NCI-H2081 (cell line): ENCODE measurements around the gene PRR35.

Experiments
- DNase-seq, 2 experiments: peaks; one replicate each; lab custom pipeline; 2025; lab: John Stamatoyannopoulos, UW

Gene PRR35

DNA sequence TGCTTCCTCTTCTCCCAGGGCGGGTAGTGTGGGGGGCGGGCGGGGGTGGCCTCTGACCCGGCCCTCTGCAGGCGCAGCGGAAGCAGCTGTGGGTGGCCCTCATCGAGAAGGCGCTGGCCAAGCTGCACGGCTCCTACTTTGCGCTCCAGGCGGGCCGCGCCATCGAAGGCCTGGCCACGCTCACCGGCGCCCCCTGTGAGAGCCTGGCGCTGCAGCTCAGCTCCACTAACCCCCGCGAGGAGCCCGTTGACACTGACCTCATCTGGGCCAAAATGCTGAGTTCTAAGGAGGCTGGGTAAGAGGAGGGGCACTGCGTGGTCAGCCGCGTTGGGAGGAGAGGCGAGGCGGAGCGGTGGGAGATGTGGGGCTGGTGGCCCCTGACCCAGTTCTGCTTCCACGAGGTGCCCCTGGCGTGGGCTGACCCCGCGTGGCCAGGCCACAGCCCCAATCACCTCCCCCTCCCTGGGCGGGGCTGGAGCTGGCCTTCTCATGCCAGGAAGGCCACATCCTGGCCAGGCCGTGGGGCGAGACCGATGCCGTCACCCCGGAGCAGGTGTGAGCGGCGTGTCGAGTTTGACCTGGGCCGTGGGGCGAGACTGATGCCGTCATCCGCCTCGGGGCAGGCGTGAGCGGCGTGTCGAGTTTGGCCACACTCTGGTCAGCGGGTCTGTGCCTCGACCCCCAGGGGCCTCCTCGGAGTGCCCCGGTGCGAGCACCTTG, 10.5 kb upstream of the PRR35 start:
- no peak for DNase-seq

- DNase-seq, result no peak
Observed at GRCh38 chr16:551210-551609, 9.0 kb upstream of the PRR35 start.

DNA sequence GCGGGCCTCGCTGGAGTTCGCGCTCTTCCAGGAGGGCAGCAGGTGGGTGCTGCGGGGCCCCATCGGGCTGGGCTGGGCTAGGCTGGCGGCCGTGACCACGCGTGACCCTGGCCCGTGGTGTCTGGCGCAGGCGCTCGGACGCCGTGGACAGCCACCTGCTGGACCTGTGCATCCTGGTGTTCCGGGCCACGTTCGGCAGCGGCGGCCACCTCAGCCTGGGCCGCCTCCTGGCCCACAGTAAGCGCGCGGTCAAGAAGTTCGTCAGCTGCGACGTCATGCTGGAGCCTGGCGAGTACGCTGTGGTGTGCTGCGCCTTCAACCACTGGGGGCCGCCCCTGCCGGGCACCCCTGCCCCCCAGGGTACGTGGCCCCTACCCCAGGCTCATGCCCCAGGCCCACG, 8.0 kb upstream of the PRR35 start:
- no peak for DNase-seq

GRCh38 chr16:553601-554296, 6.4 kb upstream of the PRR35 start:
- DNase-seq, result no peak

GRCh38 chr16:554297-554621, 5.9 kb upstream of the PRR35 start:
- DNase-seq, result no peak

GRCh38 chr16:554640-555365, 5.4 kb upstream of the PRR35 start:
- no peak for DNase-seq

DNA sequence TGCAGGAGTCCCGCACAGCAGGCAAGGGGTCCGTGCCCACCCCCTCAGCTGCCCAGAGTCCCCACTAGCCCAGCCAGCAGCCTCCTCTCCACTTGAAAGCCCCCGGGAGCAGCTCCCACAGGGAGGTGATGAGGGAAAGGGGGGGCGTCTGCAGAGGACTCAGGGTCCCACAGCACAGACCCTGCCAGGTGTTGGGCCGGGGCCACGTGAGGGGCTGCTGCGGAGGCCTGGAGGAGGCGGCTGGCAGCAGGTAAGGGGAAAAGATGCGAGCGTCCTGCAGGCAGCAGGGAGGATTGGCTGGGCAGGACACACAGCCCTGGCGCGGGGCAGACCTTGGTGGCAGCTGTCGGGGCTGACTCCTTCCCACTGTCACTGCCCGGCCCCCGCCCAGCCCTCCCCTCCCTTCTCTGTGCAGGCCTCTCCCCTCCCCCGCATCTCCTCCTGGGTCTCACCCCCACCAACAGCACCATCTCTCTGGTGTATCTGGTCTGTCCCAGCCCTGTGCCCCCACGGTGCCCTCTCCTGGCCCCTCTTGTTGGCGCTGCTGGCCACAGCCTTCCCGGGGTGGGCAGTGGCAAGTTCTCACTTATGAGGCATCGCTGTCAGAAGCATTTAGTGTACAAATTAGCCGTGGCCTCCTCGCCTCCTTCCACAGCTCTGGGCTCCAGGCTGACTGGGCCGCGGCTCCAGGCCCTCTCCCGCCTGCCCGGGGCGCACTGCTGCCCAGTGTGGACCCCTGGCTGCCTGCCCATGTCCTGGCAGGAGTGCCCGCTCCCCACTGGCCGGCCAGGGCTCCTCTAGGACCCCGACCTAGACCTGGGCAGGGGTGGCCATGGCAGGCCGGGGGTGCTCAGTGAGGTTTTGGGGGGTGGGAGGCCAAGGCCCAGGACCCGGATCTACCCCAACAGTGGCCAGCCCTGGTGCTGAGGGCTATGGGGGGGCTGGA, 4.4 kb upstream of the PRR35 start:
- DNase-seq, result no peak

DNA sequence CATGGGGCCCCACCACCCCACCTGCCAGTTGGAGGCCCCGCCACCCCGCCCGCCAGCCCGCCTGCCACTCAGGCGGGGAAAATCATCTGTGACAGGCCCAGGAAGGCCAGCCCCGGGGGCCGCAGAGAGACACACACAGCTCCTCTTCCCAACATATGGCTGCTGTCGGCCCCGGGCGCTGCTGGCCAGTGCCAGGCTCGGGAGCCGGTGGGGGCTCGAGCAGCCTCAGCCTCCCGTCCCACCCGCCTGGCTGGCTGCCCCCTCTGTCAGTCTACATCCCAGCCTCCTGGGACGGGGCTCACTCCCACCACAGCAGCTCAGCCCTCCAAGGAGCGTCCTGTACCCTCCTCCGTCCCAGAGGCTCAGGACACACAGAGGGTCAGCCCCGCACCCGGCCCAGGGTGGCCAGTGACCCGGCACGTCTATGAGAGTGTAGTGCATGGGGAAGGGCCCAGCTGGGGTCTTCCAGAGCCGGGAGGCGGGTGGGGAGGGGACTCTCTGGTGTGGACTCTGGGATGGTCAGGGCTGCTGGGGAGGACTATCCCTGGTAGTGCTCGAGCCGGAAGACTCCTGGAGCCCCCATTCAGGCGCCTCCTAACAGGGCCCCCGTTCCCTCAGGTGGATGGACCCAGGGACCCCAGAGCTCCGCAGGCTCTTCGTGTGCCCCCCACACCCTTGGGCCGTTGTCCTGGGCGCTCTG, 3.6 kb upstream of the PRR35 start:
- DNase-seq, result no peak

GRCh38 chr16:557463-558297, 2.5 kb upstream of the PRR35 start:
- no peak for DNase-seq

- DNase-seq, result no peak
Observed at GRCh38 chr16:558298-559020, 1.7 kb upstream of the PRR35 start.

- no peak for DNase-seq
Observed at GRCh38 chr16:559021-559380, 1.2 kb upstream of the PRR35 start.

- DNase-seq, result no peak
Observed at GRCh38 chr16:559411-560203, 587 bp upstream of the PRR35 start.

DNA sequence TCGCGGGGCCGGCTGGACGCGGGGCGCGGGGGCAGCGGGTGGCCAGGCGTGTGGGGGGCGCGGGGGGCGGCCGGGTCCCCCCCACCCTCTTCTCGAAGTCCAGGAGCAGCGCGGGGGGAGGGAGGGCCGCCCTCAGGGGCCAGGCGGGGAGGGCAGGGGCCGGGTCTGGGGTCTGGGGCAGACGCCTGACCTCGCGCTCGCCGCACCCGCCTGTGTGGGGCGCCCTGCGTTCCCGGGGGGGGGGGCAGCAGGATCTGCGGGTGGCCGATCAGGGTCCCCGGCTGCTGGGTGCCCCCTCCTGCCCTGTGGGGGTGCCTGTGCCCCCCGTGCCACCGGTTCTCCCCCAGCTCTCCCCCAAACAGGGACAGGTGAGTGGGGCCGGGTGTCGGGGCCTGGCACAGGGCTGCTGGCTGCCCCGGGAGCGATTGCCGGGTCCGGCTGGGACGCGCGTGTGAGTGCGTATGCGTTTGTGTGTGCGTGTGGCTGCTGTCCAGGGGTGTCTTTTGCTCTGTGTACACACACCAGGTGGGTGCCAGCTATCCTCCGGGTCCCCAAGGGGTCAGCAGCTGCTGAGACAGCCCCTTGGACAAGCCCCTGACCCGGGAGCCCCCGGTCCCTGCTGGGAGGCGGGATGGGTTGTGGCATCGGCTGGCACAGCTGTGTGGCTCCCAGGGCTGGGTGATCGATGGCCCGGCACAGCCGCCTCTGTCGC, 663 bp downstream of the PRR35 start:
- no peak for DNase-seq

- DNase-seq, result no peak
Observed at GRCh38 chr16:561413-561794, 1.2 kb downstream of the PRR35 start.

- no peak for DNase-seq
Observed at GRCh38 chr16:561957-562938, 2.1 kb downstream of the PRR35 start.

- no peak for DNase-seq
Observed at GRCh38 chr16:563072-563644, 3.0 kb downstream of the PRR35 start.
